ENCODE measurements around the gene CEBPB.
"Not testable (repeated sequence)": the region's sequence is repeated elsewhere in the genome, so short reads cannot be mapped to it uniquely, and the experiment has no call there.

The CEBPB gene

GRCh38 chr20:50196896-50197295, 6.3 kb downstream of the CEBPB start:
- H3K27ac ChIP-seq (ENCODE audit: low read length) = no peak overlapping the region
- H3K27me3 ChIP-seq (ENCODE audit: control insufficient read depth, insufficient read depth, low read length) = no peaks in the 10 kb centered on the region
- H3K4me3 ChIP-seq (ENCODE audit: low read length) = no peak overlapping the region
- H3K9me3 ChIP-seq (ENCODE audit: control insufficient read depth, low read depth, low read length) = no peaks in the 10 kb centered on the region
- no peaks in the 10 kb centered on the region for H3K36me3 ChIP-seq (ENCODE audit: control insufficient read depth, low read depth, low read length)
- H3K4me1 ChIP-seq (ENCODE audit: control insufficient read depth, low read depth, low read length) = peaks cover 17% of the 10 kb centered on the region
- H3K9ac ChIP-seq (ENCODE audit: low read length) = no peak overlapping the region

- Histone ChIP-seq H3K9ac (ENCODE audit: low read length) (no peak overlapping the region), H3K27ac (ENCODE audit: low read length) (no peak overlapping the region)
Observed at GRCh38 chr20:50197463-50198179, 7.0 kb downstream of the CEBPB start.

GRCh38 chr20:50198180-50198666, 7.6 kb downstream of the CEBPB start:
- Histone ChIP-seq H3K4me3 (ENCODE audit: low read length) (no peak overlapping the region), H3K9me3 (ENCODE audit: control insufficient read depth, low read depth, low read length) (no peaks in the 10 kb centered on the region), H3K27ac (ENCODE audit: low read length) (no peak overlapping the region), H3K27me3 (ENCODE audit: control insufficient read depth, insufficient read depth, low read length) (no peaks in the 10 kb centered on the region), H3K4me1 (ENCODE audit: control insufficient read depth, low read depth, low read length) (peaks cover 13% of the 10 kb centered on the region), H3K36me3 (ENCODE audit: control insufficient read depth, low read depth, low read length) (no peaks in the 10 kb centered on the region), H3K9ac (ENCODE audit: low read length) (no peak overlapping the region)

More at GRCh38 chr20:50197463-50198179, 7.0 kb downstream of the CEBPB start:
- Histone ChIP-seq H3K36me3 (ENCODE audit: control insufficient read depth, low read depth, low read length) (no peaks in the 10 kb centered on the region), H3K4me1 (ENCODE audit: control insufficient read depth, low read depth, low read length) (peaks cover 17% of the 10 kb centered on the region), H3K27me3 (ENCODE audit: control insufficient read depth, insufficient read depth, low read length) (no peaks in the 10 kb centered on the region), H3K9me3 (ENCODE audit: control insufficient read depth, low read depth, low read length) (no peaks in the 10 kb centered on the region), H3K4me3 (ENCODE audit: low read length) (no peak overlapping the region)

GRCh38 chr20:50198716-50199115, 8.1 kb downstream of the CEBPB start:
- H3K9me3 ChIP-seq (ENCODE audit: control insufficient read depth, low read depth, low read length) = no peaks in the 10 kb centered on the region
- no peak overlapping the region for H3K4me3 ChIP-seq (ENCODE audit: low read length)
- peaks cover 8% of the 10 kb centered on the region for H3K4me1 ChIP-seq (ENCODE audit: control insufficient read depth, low read depth, low read length)
- H3K36me3 ChIP-seq (ENCODE audit: control insufficient read depth, low read depth, low read length) = no peaks in the 10 kb centered on the region
- H3K27me3 ChIP-seq (ENCODE audit: control insufficient read depth, insufficient read depth, low read length) = no peaks in the 10 kb centered on the region
- no peak overlapping the region for H3K9ac ChIP-seq (ENCODE audit: low read length)
- H3K27ac ChIP-seq (ENCODE audit: low read length) = no peak overlapping the region

GRCh38 chr20:50199703-50200102, 9.1 kb downstream of the CEBPB start:
- H3K4me1 ChIP-seq (ENCODE audit: control insufficient read depth, low read depth, low read length) = no peaks in the 10 kb centered on the region
- H3K27ac ChIP-seq (ENCODE audit: low read length) = no peak overlapping the region
- no peak overlapping the region for H3K9ac ChIP-seq (ENCODE audit: low read length)

GRCh38 chr20:50200482-50201104, 10.0 kb downstream of the CEBPB start:
- H3K27me3 ChIP-seq (ENCODE audit: control insufficient read depth, insufficient read depth, low read length) = no peaks in the 10 kb centered on the region
- no peaks in the 10 kb centered on the region for H3K9me3 ChIP-seq (ENCODE audit: control insufficient read depth, low read depth, low read length)
- no peaks in the 10 kb centered on the region for H3K36me3 ChIP-seq (ENCODE audit: control insufficient read depth, low read depth, low read length)
- H3K9ac ChIP-seq (ENCODE audit: low read length) = no peak overlapping the region
- H3K4me1 ChIP-seq (ENCODE audit: control insufficient read depth, low read depth, low read length) = no peaks in the 10 kb centered on the region
- H3K4me3 ChIP-seq (ENCODE audit: low read length) = no peak overlapping the region
- no peak overlapping the region for H3K27ac ChIP-seq (ENCODE audit: low read length)

More at GRCh38 chr20:50199703-50200102, 9.1 kb downstream of the CEBPB start:
- Histone ChIP-seq H3K27me3 (ENCODE audit: control insufficient read depth, insufficient read depth, low read length) (no peaks in the 10 kb centered on the region), H3K4me3 (ENCODE audit: low read length) (no peak overlapping the region), H3K36me3 (ENCODE audit: control insufficient read depth, low read depth, low read length) (no peaks in the 10 kb centered on the region), H3K9me3 (ENCODE audit: control insufficient read depth, low read depth, low read length) (no peaks in the 10 kb centered on the region)

- H3K27me3 ChIP-seq (ENCODE audit: control insufficient read depth, insufficient read depth, low read length); H3K36me3 ChIP-seq (ENCODE audit: control insufficient read depth, low read depth, low read length); H3K9me3 ChIP-seq (ENCODE audit: control insufficient read depth, low read depth, low read length); H3K9ac ChIP-seq (ENCODE audit: low read length); H3K4me1 ChIP-seq (ENCODE audit: control insufficient read depth, low read depth, low read length); H3K27ac ChIP-seq (ENCODE audit: low read length); H3K4me3 ChIP-seq (ENCODE audit: low read length): not testable (repeated sequence)
Observed at GRCh38 chr20:50201710-50202109, 11.1 kb downstream of the CEBPB start.

- Histone ChIP-seq H3K4me1 (ENCODE audit: control insufficient read depth, low read depth, low read length) (no peaks in the 10 kb centered on the region), H3K9me3 (ENCODE audit: control insufficient read depth, low read depth, low read length) (no peaks in the 10 kb centered on the region), H3K27me3 (ENCODE audit: control insufficient read depth, insufficient read depth, low read length) (no peaks in the 10 kb centered on the region), H3K4me3 (ENCODE audit: low read length) (no peak overlapping the region), H3K27ac (ENCODE audit: low read length) (no peak overlapping the region), H3K9ac (ENCODE audit: low read length) (no peak overlapping the region), H3K36me3 (ENCODE audit: control insufficient read depth, low read depth, low read length) (no peaks in the 10 kb centered on the region)
Observed at GRCh38 chr20:50202677-50203076, 12.0 kb downstream of the CEBPB start.

GRCh38 chr20:50203951-50204937, 13.6 kb downstream of the CEBPB start:
- Histone ChIP-seq H3K36me3 (ENCODE audit: control insufficient read depth, low read depth, low read length) (no peaks in the 10 kb centered on the region), H3K9me3 (ENCODE audit: control insufficient read depth, low read depth, low read length) (no peaks in the 10 kb centered on the region), H3K9ac (ENCODE audit: low read length) (no peak overlapping the region), H3K27me3 (ENCODE audit: control insufficient read depth, insufficient read depth, low read length) (no peaks in the 10 kb centered on the region), H3K27ac (ENCODE audit: low read length) (no peak overlapping the region), H3K4me1 (ENCODE audit: control insufficient read depth, low read depth, low read length) (no peaks in the 10 kb centered on the region), H3K4me3 (ENCODE audit: low read length) (no peak overlapping the region)

GRCh38 chr20:50207026-50207425, 16.4 kb downstream of the CEBPB start:
- no peaks in the 10 kb centered on the region for H3K9me3 ChIP-seq (ENCODE audit: control insufficient read depth, low read depth, low read length)
- no peak overlapping the region for H3K4me3 ChIP-seq (ENCODE audit: low read length)
- no peak overlapping the region for H3K27ac ChIP-seq (ENCODE audit: low read length)
- no peaks in the 10 kb centered on the region for H3K4me1 ChIP-seq (ENCODE audit: control insufficient read depth, low read depth, low read length)
- no peaks in the 10 kb centered on the region for H3K36me3 ChIP-seq (ENCODE audit: control insufficient read depth, low read depth, low read length)
- no peaks in the 10 kb centered on the region for H3K27me3 ChIP-seq (ENCODE audit: control insufficient read depth, insufficient read depth, low read length)
- H3K9ac ChIP-seq (ENCODE audit: low read length) = no peak overlapping the region

GRCh38 chr20:50208085-50208491, 17.5 kb downstream of the CEBPB start:
- H3K9ac ChIP-seq (ENCODE audit: low read length) = no peak overlapping the region
- H3K27ac ChIP-seq (ENCODE audit: low read length) = no peak overlapping the region
- H3K4me3 ChIP-seq (ENCODE audit: low read length) = no peak overlapping the region
- no peaks in the 10 kb centered on the region for H3K4me1 ChIP-seq (ENCODE audit: control insufficient read depth, low read depth, low read length)
- H3K36me3 ChIP-seq (ENCODE audit: control insufficient read depth, low read depth, low read length) = no peaks in the 10 kb centered on the region
- H3K9me3 ChIP-seq (ENCODE audit: control insufficient read depth, low read depth, low read length) = no peaks in the 10 kb centered on the region
- H3K27me3 ChIP-seq (ENCODE audit: control insufficient read depth, insufficient read depth, low read length) = no peaks in the 10 kb centered on the region

Data from iPS-18a (cell line).